HT-29 (cell line): ENCODE data around the gene DPH6. TPM values are rescaled to one million over a fixed set of nuclear protein-coding genes. Genes with fewer than 3 reads are reported as not detected.
"Not testable (repeated sequence)": the region's sequence is repeated elsewhere in the genome, so short reads cannot be mapped to it uniquely, and the experiment has no call there.

Experiments
- DNase-seq: peaks from one replicate; pipeline ENCODE4 v3.0.0-alpha.2; 2015; ENCODE audit warnings: low spot score
- total RNA-seq: library from RNA; depleted of rRNA; stranded (reverse); fragments of >200 nt; shearing (Covaris generic); gene quantifications from 2 replicates; pipeline ENCODE4 v1.2.3, GENCODE V29; 2014

Gene DPH6
- total RNA-seq, 1 experiment from 2014 or later = 9.3 TPM

- DNase-seq = no peak
These were observed 60.6 kb downstream of the DPH6 start for GRCh38 chr15:35485411-35485810.

GRCh38 chr15:35484231-35484945 lies 61.6 kb downstream of the DPH6 start:
- no peak for DNase-seq

- no peak for DNase-seq
These were observed 64.0 kb downstream of the DPH6 start for GRCh38 chr15:35481992-35482391.

- DNase-seq = no peak
These were observed 64.9 kb downstream of the DPH6 start for GRCh38 chr15:35481064-35481463.

- DNase-seq = no peak
These were observed 66.5 kb downstream of the DPH6 start for GRCh38 chr15:35479423-35479822.

GRCh38 chr15:35477312-35478262 lies 68.4 kb downstream of the DPH6 start:
- DNase-seq = no peak

GRCh38 chr15:35471024-35471423 lies 74.9 kb downstream of the DPH6 start:
- DNase-seq = no peak

GRCh38 chr15:35470441-35470840 lies 75.5 kb downstream of the DPH6 start:
- DNase-seq = no peak

- DNase-seq = no peak
These were observed 79.5 kb downstream of the DPH6 start for GRCh38 chr15:35466476-35466875.

GRCh38 chr15:35465783-35466182 lies 80.2 kb downstream of the DPH6 start:
- DNase-seq = no peak

- DNase-seq = no peak
These were observed 85.3 kb downstream of the DPH6 start for GRCh38 chr15:35460616-35461015.

- no peak for DNase-seq
These were observed 87.6 kb downstream of the DPH6 start for GRCh38 chr15:35458176-35458856.

- no peak for DNase-seq
These were observed 90.8 kb downstream of the DPH6 start for GRCh38 chr15:35455201-35455600.

GRCh38 chr15:35450492-35450891 lies 95.5 kb downstream of the DPH6 start:
- DNase-seq = no peak

- DNase-seq = no peak
These were observed 97.7 kb downstream of the DPH6 start for GRCh38 chr15:35448294-35448693.

GRCh38 chr15:35445891-35446290 lies 100.1 kb downstream of the DPH6 start:
- no peak for DNase-seq

GRCh38 chr15:35444557-35445204 lies 101.3 kb downstream of the DPH6 start:
- DNase-seq = peak; percentile 86

GRCh38 chr15:35443376-35443775 lies 102.6 kb downstream of the DPH6 start:
- DNase-seq = no peak

GRCh38 chr15:35442742-35443141 lies 103.2 kb downstream of the DPH6 start:
- no peak for DNase-seq

- DNase-seq = not testable (repeated sequence)
These were observed 104.7 kb downstream of the DPH6 start for GRCh38 chr15:35441279-35441678.

- DNase-seq = no peak
These were observed 105.7 kb downstream of the DPH6 start for GRCh38 chr15:35440265-35440664.

GRCh38 chr15:35439291-35439690 lies 106.7 kb downstream of the DPH6 start:
- DNase-seq = no peak
